GM23338 (cell line): ENCODE data around the gene LMLN. TPM values are rescaled to one million over a fixed set of nuclear protein-coding genes. Genes with fewer than 3 reads are reported as not detected.

Experiments
- ATAC-seq: fragments of 200-7000 bp; cut with Tn5 transposase; 3 replicates; pipeline ENCODE4 v1.9.1; 2020
- DNase-seq: peaks from one replicate; pipeline ENCODE4 v3.0.0-alpha.2; 2015; ENCODE audit warnings: low spot score
- H2AFZ ChIP-seq: fragments of 200-600 bp; sonication (generic); 2 replicates; pipeline ENCODE4 v1.8.0; 2016; ENCODE audit warnings: antibody characterized with exemption, mild to moderate bottlenecking, moderate library complexity
- H3F3A ChIP-seq: fragments of 200-600 bp; sonication (generic); replicated peaks from 2 replicates; pipeline ENCODE4 v1.8.0; 2017; ENCODE audit warnings: antibody characterized with exemption, mixed run types, low read depth
- H3K27ac ChIP-seq: fragments of 200-600 bp; sonication (generic); 2 replicates; pipeline ENCODE4 v1.6.1; 2016; ENCODE audit warnings: low read depth
- H3K27me3 ChIP-seq: fragments of 200-600 bp; sonication (generic); 2 replicates; pipeline ENCODE4 v1.8.0; 2016; ENCODE audit warnings: mild to moderate bottlenecking, mixed run types, moderate library complexity; ENCODE audit not compliant: insufficient read depth
- H3K36me3 ChIP-seq: fragments of 200-600 bp; sonication (generic); 2 replicates; pipeline ENCODE4 v1.8.0; 2016; ENCODE audit warnings: mild to moderate bottlenecking; ENCODE audit not compliant: insufficient read depth
- H3K4me1 ChIP-seq: fragments of 200-600 bp; sonication (generic); 2 replicates; pipeline ENCODE4 v1.8.0; 2016; ENCODE audit warnings: mild to moderate bottlenecking, moderate library complexity; ENCODE audit not compliant: insufficient read depth
- H3K4me2 ChIP-seq: fragments of 200-600 bp; sonication (generic); 2 replicates; pipeline ENCODE4 v1.7.1; 2017; ENCODE audit warnings: mixed run types
- H3K4me3 ChIP-seq: fragments of 200-600 bp; sonication (generic); 2 replicates; pipeline ENCODE4 v1.6.1; 2016; ENCODE audit warnings: mixed run types
- H3K79me2 ChIP-seq: fragments of 200-600 bp; sonication (generic); replicated peaks from 2 replicates; pipeline ENCODE4 v1.8.0; 2017; ENCODE audit warnings: mild to moderate bottlenecking; ENCODE audit not compliant: insufficient read depth
- H3K9me2 ChIP-seq: fragments of 200-600 bp; sonication (generic); 2 replicates; pipeline ENCODE4 v1.8.0; 2017; ENCODE audit not compliant: insufficient read depth
- H4K20me1 ChIP-seq: fragments of 200-600 bp; sonication (generic); replicated peaks from 2 replicates; pipeline ENCODE4 v1.8.0; 2017; ENCODE audit warnings: mild to moderate bottlenecking; ENCODE audit not compliant: insufficient read depth
- H3K27ac Mint-ChIP-seq: 2 replicates; pipeline ENCODE4 v1.8.0; 2020; ENCODE audit warnings: inconsistent platforms, mild to moderate bottlenecking, moderate library complexity, mixed read lengths
- H3K27me3 Mint-ChIP-seq: 3 replicates; pipeline ENCODE4 v1.8.0; 2022; ENCODE audit warnings: low read depth, mild to moderate bottlenecking, moderate library complexity, mixed read lengths, inconsistent platforms; ENCODE audit not compliant: insufficient read depth, poor library complexity
- H3K36me3 Mint-ChIP-seq: 3 replicates; pipeline ENCODE4 v1.8.0; 2021; ENCODE audit warnings: low read depth, mild to moderate bottlenecking, inconsistent platforms, moderate library complexity, mixed read lengths
- H3K4me1 Mint-ChIP-seq: 3 replicates; pipeline ENCODE4 v1.8.0; 2020; ENCODE audit warnings: mild to moderate bottlenecking, inconsistent platforms, mixed read lengths
- H3K4me3 Mint-ChIP-seq: 3 replicates; pipeline ENCODE4 v1.8.0; 2021; ENCODE audit warnings: moderate library complexity, mild to moderate bottlenecking, inconsistent platforms, mixed read lengths
- H3K9me3 Mint-ChIP-seq: 3 replicates; pipeline ENCODE4 v1.8.0; 2020; ENCODE audit warnings: moderate library complexity, mild to moderate bottlenecking, inconsistent platforms, mixed read lengths
- EZH2phosphoT487 ChIP-seq: fragments of 200-600 bp; sonication (generic); IDR thresholded peaks from one replicate; pipeline ENCODE4 v1.8.1; 2018; ENCODE audit warnings: antibody characterized with exemption; ENCODE audit not compliant: unreplicated experiment
- JUNB ChIP-seq: IDR thresholded peaks from one replicate; pipeline ENCODE4 v1.6.1; 2016; ENCODE audit warnings: antibody characterized with exemption; ENCODE audit not compliant: unreplicated experiment
- NANOG ChIP-seq: IDR thresholded peaks from 2 replicates; pipeline ENCODE4 v1.6.1; 2016; ENCODE audit warnings: antibody characterized with exemption, borderline replicate concordance
- POLR2AphosphoS5 ChIP-seq: IDR thresholded peaks from 2 replicates; pipeline ENCODE4 v1.6.1; 2016; ENCODE audit warnings: antibody characterized with exemption, low read depth
- REST ChIP-seq: IDR thresholded peaks from one replicate; pipeline ENCODE4 v1.6.1; 2018; ENCODE audit warnings: antibody characterized with exemption; ENCODE audit not compliant: unreplicated experiment
- ZNF114 ChIP-seq: fragments of 250-450 bp; sonication (Bioruptor Pico); IDR thresholded peaks from 2 replicates; pipeline ENCODE4 v1.5.0; 2020; ENCODE audit warnings: mild to moderate bottlenecking, moderate library complexity
- ZNF462 ChIP-seq: fragments of 250-450 bp; sonication (Bioruptor Pico); IDR thresholded peaks from 2 replicates; pipeline ENCODE4 v1.5.0; 2020; ENCODE audit warnings: mild to moderate bottlenecking, moderate library complexity
- polyA plus RNA-seq: library from polyadenylated mRNA; unstranded; fragments of >200 nt; fragmentation: Nextera tagmentation; extraction: Ambion mirVana; gene quantifications from 2 replicates; pipeline ENCODE4 v1.2.1, GENCODE V29; 2016
- total RNA-seq: library from RNA; depleted of rRNA; stranded (reverse); fragments of >200 nt; shearing (Covaris generic); gene quantifications from 2 replicates; pipeline ENCODE4 v1.2.3, GENCODE V29; 2014
- TF ChIP-seq, protein P1 (sequence below): IDR thresholded peaks from 2 replicates; pipeline ENCODE4 v1.6.1; 2016; ENCODE audit warnings: antibody characterized with exemption

LMLN gene
- total and polyA plus RNA-seq, 2 experiments from 2014 or later = 2.3 to 4.3 TPM

- TF ChIP-seq REST = no peak
- no peak for TF ChIP-seq ZNF114 (CRISPR knock-in tag)
These were observed 4.0 kb upstream of the LMLN start (continued) for GRCh38 chr3:197955892-197956477.

GRCh38 chr3:197956626-197956988 is 3.4 kb upstream of the LMLN start:
- Histone ChIP-seq H3K36me3 (peaks cover 47% of the 10 kb centered on the region), H3F3A (peaks cover 59% of the 10 kb centered on the region), H4K20me1 (peaks cover 25% of the 10 kb centered on the region), H3K4me1 (peaks cover 15% of the 10 kb centered on the region), H2AFZ (no peak overlapping the region), H3K79me2 (peaks cover 21% of the 10 kb centered on the region), H3K27ac (peak overlapping the region; percentile 96), H3K4me3 (no peak overlapping the region), H3K9me2 (no peaks in the 10 kb centered on the region), H3K27me3 (no peaks in the 10 kb centered on the region), H3K4me2 (no peak overlapping the region)
- Mint-ChIP-seq H3K36me3 (peaks cover 55% of the 10 kb centered on the region), H3K4me1 (peaks cover 27% of the 10 kb centered on the region), H3K4me3 (no peak overlapping the region), H3K9me3 (no peaks in the 10 kb centered on the region), H3K27me3 (peaks cover 26% of the 10 kb centered on the region), H3K27ac (peak overlapping the region; percentile 48)
- ATAC-seq (no peak), DNase-seq (no peak)
- TF ChIP-seq, protein P1, sequence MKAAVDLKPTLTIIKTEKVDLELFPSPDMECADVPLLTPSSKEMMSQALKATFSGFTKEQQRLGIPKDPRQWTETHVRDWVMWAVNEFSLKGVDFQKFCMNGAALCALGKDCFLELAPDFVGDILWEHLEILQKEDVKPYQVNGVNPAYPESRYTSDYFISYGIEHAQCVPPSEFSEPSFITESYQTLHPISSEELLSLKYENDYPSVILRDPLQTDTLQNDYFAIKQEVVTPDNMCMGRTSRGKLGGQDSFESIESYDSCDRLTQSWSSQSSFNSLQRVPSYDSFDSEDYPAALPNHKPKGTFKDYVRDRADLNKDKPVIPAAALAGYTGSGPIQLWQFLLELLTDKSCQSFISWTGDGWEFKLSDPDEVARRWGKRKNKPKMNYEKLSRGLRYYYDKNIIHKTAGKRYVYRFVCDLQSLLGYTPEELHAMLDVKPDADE = no peak
- TF ChIP-seq JUNB (no peak), ZNF462 (CRISPR knock-in tag) (no peak), REST (no peak), NANOG (no peak), POLR2AphosphoS5 (no peak), EZH2phosphoT487 (no peak), ZNF114 (CRISPR knock-in tag) (no peak)
